HG02885 (cell line): ENCODE results near the gene CLIC4.
"Not testable (repeated sequence)": the region's sequence is repeated elsewhere in the genome, so short reads cannot be mapped to it uniquely, and the experiment has no call there.

ENCODE experiments used
- ATAC-seq: cut with Tn5 transposase; IDR thresholded peaks from one replicate; pipeline ENCODE4 v1.9.1; 2021; ENCODE audit warnings: mild to moderate bottlenecking; ENCODE audit not compliant: unreplicated experiment, poor library complexity

CLIC4 gene

DNA sequence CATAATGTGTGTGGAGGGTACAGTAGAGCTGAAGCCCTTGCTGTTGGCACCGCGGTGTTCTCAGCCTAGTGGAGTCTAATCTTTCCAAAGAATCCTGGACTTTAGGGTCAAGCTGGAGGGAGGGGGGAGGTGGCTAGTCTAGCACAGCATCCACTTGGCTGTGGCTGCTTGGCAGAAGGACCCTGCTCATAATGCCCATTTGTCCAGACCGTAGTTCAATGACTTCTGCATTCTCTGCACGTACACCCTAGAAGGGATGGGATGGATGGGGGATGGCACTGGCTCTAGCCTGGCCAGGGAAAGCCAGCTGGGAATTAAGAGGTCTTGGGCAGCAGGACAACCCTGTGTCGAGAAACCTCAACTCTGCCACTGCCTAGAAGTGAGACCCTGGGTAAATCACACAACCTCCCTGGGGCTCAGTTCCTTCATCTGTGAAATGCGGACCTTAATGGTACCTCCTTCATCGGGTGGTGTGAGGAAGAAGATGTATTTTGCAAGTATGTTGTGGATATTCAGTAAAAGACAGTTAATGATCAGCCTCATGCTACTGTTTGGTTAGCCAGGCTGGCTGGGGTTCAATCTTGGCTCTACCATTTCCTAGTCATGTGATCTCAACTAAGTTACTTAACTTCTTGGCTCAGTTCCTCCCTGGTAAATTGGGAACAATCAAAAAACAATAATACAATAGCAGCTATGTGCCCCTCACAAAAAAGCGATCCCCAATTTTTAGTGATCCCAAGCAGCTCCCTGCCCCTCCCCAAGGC lies 27.2 kb upstream of the CLIC4 start:
- ATAC-seq: no peak

DNA sequence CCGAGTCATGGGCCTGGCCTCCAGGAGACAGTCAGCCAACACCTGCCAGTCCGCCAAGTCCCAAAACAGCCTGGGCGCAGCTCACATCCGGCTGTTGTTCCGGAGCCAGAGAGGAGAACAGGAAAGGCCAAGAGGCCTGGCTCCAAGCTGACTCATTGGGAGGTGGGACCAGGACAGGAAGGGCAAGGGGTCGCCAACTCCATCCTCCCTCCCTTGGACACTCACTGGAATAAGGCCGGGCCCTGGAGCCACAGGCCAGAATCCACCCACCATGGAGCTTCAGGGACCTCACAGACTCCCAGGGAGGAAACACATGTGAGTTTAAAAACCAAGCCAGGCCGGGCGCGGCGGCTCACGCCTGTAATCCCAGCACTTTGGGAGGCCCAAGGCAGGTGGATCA lies 25.1 kb upstream of the CLIC4 start:
- no peak for ATAC-seq

DNA sequence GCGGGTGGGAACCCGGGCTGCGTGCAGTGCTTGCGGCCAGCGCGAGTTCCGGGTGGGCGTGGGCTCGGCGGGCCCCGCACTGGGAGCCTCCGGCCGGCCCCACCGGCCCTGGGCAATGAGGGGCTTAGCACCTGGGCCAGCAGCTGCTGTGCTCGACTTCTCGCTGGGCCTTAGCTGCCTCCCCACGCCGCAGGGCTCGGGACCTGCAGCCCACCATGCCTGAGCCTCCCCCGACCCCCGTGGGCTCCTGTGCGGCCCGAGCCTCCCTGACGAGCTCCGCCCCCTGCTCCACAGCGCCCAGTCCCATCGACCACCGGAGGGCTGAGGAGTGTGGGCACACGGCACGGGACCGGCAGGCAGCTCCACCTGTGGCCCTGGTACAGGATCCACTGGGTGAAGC lies 23.7 kb upstream of the CLIC4 start:
- no peak for ATAC-seq

DNA sequence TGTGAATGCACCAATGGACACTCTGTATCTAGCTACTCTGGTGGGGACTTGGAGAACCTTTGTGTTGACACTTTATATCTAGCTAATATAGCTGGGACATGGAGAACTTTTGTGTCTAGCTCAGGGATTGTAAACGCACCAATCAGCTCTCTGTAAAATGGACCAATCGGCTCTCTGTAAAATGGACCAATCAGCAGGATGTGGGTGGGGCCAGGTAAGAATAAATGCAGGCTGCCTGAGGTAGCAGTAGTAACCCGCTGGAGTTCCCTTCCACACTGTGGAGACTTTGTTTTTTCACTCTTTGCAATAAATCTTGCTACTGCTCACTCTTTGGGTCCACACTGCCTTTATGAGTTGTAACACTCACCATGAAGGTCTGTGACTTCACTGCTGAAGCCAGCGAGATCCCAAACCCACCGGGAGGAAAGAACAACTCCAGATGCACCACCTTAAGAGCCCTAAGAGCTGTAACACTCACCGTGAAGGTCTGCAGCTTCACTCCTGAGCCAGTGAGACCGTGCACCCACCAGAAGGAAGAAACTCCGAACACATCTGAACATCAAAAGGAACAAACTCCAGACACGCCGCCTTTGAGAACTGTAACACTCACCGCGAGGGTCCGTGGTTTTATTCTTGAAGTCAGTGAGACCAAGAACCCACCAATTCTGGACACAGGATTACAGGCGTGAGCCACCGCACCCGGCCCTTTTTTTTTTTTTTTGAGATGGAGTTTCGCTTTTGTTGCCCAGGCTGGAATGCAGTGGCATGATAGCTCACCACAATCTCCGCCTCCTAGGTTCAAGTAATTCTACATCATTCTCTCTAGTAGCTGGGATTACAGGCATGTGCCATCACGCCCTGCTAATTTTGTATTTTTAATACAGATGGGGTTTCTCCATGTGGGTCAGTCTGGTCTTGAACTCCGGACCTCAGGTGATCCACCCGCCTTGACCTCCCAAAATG lies 22.9 kb upstream of the CLIC4 start:
- ATAC-seq: not testable (repeated sequence)

DNA sequence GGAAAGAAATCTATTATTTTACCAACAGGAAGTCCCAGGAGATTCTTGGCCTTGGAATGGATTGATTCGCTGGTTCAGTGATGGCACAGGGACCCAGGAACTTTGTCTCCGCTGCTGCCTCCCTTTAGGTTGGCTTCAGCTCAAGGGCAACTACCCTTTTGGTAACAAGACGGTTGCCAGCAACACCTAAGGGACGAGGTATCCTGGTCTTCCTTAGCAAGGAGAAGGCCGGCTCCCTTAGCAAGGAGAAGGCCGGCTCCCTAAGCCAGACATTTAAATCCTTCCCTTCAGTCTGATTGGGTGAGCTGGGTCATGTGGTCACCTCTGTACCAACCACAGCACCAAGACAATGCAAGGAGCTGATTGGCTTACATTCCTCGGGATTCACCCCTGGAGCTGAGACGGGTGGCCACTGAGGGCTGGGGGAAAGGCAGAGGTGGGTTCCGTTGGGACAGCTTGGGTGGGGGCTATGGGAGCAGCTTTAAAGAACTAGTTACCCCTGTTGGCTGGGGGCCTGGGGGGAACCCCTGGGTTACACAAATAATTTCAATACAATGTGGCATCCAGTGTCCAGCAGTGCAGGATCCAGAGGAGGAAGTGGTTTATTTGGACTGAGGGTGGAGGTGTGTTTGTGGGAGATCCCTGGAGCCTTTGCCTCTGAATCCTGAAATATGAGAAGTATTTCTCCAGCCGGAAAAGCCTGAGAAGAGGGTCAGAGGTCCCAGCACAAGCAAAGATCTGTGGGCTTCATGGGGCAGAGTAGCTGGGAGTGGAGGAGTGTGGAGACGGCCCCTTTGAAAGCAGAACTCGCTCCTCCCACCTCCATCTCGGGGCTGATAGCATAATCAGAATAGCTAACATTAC lies 20.7 kb upstream of the CLIC4 start:
- no peak for ATAC-seq

DNA sequence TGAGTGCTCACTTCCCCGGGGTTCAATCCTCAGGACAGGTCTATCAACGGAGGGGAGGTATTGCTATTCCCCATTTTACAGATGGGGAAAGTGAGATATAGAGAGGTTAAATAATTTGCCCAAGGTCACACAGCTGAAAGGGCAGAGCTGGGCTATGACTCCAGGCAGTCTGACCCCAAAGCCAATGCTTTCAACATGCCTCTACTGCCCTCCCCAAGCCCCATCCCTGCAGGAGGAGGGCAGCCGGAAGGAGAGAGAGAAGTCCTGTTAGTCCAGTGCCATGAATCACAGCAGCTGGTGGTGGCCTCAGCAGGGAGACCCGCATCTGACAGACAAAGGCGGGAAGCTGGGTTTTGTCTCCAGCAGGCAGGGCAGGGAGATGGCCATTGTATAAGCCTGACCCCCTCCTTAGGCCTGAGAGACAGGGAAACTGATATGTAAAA lies 20.0 kb upstream of the CLIC4 start:
- no peak for ATAC-seq

DNA sequence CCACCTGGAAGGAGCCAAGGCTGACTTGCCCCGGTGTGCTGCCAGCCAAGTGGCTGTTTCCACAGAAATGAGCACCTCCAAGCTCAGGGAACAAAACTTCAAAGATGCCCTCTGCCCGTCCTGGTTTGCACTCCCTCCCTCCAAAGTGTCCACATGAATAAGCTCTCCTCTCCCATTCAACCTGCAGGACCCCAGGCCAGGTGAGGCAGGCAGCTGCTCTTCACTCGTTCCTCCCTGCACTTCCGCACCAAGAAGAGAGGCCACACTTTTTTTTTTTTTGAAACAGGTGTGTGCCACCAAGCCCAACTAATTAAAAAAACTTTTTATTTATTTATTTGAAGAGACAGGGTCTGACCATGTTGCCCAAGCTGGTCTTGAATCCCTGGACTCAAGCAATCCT lies 18.5 kb upstream of the CLIC4 start:
- ATAC-seq: no peak

DNA sequence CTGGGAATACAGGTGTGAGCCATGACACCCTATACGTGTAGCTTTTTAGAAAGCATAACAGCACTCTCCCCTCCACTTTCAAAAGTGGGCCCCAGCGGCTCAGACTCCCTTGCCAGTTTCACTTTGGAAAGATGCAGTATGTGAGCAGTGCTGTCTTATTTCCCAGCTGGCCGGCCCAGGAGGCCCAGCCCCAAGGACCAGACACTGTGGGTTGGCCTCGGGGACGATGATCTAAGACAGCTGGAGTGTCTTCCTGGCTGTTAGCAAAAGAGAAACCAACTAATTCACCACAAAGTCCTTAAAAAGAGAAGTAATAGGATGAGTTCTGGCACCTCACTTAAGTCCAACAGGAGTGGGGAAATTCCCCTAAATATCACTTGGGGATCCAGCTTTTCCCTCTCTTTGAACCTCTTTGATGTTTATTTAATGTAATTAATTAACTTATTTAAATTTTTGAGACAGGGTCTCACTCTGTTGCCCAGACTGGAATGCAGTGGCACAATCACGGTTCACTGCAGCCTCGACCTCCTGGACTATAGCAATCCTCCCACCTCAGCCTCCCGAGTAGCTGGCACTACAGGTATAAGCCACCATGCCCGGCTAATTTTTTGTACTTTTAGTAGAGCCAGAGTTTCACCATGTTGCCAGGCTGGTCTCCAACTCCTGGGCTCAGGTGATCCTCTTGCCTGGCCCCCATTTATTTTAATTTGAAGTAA lies 17.6 kb upstream of the CLIC4 start:
- ATAC-seq: peak; percentile 74

DNA sequence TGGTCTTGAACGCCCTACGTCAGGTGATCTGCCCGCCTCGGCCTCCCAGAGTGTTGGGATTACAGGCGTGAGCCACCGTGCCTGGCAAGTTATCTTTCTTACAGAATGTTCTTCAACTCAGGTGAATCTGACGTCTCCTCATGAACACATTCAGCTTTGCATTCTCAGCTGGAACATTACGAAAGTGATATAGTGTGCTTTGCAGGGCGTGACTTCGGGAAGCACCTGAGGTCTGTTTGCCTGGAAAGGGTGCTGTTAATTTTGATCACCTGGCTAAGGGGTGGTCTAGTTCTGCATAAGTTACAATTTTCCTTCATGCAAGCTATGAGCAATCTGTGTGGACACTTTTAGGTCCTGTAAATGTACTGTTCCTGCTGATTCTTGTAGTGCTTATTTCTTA lies 16.3 kb upstream of the CLIC4 start:
- ATAC-seq: no peak

DNA sequence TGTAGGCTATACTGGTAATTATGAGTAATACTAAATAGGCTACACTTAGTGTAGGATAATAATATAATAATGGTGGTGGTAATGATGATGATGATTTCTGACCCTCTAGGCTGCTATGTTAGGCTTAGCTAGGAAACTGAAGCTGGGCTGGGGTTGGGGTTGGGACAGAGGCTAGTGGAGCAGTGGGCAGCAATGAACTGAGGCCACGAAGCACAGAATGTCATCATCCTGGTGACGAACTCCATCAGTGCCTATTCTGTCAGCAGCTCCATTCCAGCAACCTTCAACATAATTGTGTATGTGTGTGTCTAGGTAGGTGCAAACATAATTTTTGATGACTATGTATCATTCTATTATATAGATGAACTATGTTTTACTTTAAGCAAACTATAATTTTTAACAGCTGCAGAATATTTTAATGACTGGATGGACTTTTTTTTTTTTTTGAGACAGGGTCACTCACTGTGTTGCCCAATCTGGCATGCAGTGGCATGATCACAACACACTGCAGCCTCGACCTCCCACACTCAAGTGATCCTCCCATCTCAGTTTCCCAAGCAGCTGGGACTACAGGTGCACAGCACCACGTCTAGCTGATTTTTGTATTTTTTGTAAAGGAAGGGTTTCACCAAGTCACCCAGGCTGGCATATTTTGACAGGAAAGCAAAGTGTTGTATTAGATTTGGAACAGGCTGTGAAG lies 12.9 kb upstream of the CLIC4 start:
- ATAC-seq: no peak

DNA sequence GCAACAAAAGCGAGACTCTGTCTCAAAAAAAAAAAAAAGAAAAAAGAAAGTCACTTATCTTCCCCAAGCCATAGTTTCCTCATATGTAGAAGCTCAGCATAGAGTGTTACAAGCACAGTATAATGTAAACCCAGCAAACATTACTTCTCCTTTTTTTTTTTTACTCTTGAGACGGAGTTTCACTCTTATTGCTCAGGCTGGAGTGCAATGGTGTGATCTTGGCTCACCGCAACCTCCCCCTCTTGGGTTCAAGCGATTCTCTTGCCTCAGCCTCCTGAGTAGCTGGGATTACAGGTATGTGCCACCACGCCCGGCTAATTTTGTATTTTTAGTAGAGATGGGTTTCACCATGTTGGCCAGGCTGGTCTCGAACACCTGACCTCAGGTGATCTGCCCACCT lies 11.9 kb upstream of the CLIC4 start:
- peak; percentile 73 for ATAC-seq

DNA sequence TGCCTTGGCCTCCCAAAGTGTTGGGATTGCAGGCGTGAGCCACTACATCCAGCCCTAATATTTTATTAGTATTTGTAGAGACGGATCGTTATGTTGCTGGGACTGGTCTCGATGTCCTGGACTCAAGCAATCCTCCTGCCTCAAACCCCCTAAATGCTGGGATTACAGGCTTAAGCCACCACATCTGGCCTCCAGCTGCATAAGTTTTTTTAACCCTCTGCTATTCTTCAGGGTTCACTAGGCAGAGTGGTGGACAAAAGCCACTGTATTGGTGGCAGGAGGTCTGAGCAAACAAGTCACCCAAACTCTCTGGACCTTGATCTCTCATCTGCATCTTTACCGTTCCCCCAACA lies 10.1 kb upstream of the CLIC4 start:
- no peak for ATAC-seq

DNA sequence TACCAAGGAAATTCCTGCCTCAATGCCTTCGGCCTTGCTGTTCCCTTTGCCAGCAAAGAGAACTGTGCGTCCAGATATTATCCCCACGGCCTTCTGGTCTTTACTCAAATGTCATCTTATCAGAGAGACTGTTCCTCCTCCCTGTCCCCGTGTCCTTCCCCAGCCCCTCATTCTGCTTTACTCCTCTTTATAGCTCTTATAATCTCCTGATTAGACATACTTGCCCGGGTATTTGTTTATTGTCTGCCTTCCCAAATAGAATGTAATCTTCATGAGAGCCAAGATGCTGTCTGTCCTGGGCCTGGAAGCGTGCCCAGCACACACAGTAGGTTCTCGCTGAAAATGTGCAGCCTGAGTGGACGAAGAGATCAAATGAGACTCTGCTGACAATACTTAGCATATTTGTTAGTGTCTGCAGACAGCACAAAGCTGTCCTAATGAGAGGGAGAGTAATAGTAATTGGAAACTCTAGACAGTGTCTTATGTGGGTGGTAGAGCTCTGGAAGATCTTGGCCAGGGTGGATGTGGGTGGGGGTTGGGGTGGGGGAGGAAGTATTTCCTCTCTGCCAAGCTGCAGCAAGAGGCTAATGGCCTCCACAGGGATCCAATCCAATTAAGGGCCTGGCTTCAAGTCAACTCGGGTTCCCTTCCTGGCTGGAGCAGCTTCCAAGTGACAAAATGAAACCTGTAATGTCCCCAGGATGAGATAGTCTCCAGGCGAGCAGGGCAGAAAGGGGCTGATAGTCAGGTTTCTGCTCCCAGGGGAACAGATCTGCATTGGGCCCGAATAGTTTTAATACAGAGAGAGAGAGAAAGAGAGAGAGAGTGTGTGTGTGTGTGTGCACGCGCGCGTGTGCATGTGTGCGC lies 9.5 kb upstream of the CLIC4 start:
- ATAC-seq: no peak

DNA sequence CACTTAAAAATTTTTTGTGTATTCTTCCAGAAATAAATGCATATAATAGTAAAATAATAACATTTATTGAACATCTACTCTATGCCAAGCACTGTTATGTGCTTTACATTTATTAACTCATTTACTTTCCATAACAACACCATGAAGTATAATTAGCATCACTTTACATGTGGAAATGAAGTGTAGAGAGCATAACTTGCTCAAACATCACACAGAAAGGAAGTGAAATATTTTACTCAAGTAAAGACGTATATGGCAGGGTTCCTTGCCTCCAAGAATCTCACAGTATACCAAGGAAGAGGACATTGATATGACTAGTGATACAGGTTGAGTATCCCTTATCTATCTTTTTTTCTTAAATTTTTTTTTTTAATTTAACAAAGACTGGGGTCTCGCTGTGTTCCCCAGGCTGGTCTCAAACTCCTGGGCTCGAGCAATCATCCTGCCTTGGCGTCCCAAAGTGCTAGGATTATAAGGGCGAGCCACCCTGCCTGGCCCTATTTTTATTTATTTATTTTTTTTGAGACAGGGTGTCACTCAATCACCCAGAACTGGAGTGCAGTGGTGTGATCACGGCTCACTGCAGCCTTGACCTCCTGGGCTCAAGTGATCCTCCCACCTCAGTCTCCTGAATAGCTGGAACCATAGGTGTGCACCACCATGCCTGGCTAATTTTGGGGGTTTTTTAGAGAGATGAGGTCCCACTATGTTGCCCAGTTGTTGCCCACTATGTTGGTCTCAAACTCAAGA lies 7.7 kb upstream of the CLIC4 start:
- ATAC-seq: no peak

DNA sequence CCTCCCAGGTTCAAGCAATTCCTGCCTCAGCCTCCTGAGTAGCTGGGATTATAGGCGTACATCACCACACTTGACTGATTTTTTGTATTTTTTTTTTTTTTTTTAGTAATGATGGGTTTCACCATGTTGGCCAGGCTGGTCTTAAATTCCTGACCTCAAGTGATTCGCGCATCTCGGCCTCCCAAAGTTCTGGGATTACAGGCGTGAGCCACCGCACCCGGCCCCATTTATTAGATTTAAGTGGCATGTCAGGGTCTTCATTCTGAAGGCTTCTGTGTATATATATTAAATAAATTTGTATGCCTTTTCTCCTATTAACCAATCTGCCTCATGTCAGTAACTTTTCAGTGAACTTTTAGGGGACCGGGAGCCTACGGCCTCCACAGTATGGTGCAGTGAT lies 6.0 kb upstream of the CLIC4 start:
- ATAC-seq: no peak

DNA sequence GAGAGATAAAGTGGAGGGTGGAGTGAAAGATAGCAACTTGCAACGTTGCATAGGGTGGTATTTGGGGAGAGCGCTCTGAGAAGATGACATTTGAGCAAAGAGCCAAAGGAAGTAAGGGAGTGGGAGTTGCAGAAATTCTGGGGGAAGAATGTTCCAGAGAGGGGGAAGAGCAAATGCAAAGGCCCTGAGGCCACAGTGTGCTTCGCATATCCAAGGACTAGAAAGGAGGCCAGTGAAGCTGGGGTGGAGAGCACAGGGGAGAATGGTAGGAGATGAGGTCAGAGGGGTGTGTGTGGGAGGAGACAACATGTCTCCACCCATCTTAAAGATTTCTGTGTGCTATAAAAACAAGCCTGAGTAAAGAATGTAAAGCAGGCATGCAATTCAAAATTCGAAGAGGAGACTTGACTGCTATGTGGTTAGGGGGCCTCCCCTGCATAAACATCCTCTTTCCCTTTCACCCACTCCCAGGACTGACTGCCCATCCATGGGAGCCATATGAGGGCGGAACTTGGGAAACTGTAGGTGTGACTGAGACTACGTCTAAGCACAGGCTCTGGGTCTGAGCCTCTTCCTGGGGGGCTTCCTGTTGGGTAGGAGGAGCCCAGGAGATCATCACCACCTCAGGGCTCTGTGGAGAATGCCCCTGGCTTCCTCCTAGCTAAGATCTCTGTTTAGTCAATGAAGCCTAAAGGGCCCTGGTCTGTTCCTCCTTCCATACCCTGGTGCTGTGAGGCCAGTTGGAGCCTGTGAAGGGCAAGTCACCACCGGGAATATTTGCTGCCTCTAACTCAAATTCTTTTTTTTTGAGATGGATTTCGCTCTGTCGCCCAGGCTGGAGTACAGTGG lies 2.9 kb upstream of the CLIC4 start:
- ATAC-seq: no peak
